SK-N-SH treated with all-trans-retinoic acid at 6 μM for 48 hours (cell line): ENCODE data around the gene ULK4.

Experiments
- ARNTL ChIP-seq: fragments of 450-650 bp; formaldehyde crosslinking; IDR thresholded peaks from 2 replicates; pipeline ENCODE4 v1.5.0; 2020; ENCODE audit warnings: low read depth, mild to moderate bottlenecking, moderate library complexity, borderline replicate concordance
- ESRRG ChIP-seq: fragments of 250-450 bp; sonication (Bioruptor Pico); IDR thresholded peaks from 2 replicates; pipeline ENCODE4 v1.6.1; 2021; ENCODE audit warnings: mild to moderate bottlenecking
- OSR1 ChIP-seq: fragments of 250-450 bp; sonication (Bioruptor Pico); IDR thresholded peaks from 2 replicates; pipeline ENCODE4 v1.8.0; 2022; ENCODE audit warnings: moderate library complexity, mild to moderate bottlenecking, inconsistent platforms
- PPARA ChIP-seq: fragments of 250-450 bp; sonication (Bioruptor Pico); IDR thresholded peaks from 2 replicates; pipeline ENCODE4 v1.5.0; 2020; ENCODE audit warnings: mild to moderate bottlenecking, borderline replicate concordance
- RARB ChIP-seq: fragments of 250-450 bp; sonication (Bioruptor Pico); IDR thresholded peaks from 2 replicates; pipeline ENCODE4 v1.8.0; 2021; ENCODE audit warnings: mild to moderate bottlenecking, moderate library complexity
- ZC3H10 ChIP-seq: fragments of 250-450 bp; sonication (Bioruptor Pico); IDR thresholded peaks from 2 replicates; pipeline ENCODE4 v1.5.1; 2021; ENCODE audit warnings: mild to moderate bottlenecking, moderate library complexity
- ZFP3 ChIP-seq: fragments of 250-450 bp; sonication (Bioruptor Pico); IDR thresholded peaks from 2 replicates; pipeline ENCODE4 v1.5.0; 2020; ENCODE audit warnings: mild to moderate bottlenecking, moderate library complexity
- ZNF565 ChIP-seq: fragments of 450-650 bp; formaldehyde crosslinking; conservative IDR thresholded peaks from 2 replicates; pipeline ENCODE4 v1.5.0; 2020; ENCODE audit warnings: low read depth, mild to moderate bottlenecking, moderate library complexity
- ZNF8 ChIP-seq: fragments of 450-650 bp; formaldehyde crosslinking; IDR thresholded peaks from 2 replicates; pipeline ENCODE4 v1.5.0; 2020; ENCODE audit warnings: mild to moderate bottlenecking, moderate library complexity
- TF ChIP-seq, protein P1 (sequence below): fragments of 250-450 bp; sonication (Bioruptor Pico); IDR thresholded peaks from 2 replicates; pipeline ENCODE4 v1.5.0; 2020; ENCODE audit warnings: mild to moderate bottlenecking, moderate library complexity
- TF ChIP-seq, protein P2 (sequence below): fragments of 250-450 bp; sonication (Bioruptor Pico); IDR thresholded peaks from 2 replicates; pipeline ENCODE4 v1.5.1; 2020; ENCODE audit warnings: low read depth, mild to moderate bottlenecking, moderate library complexity
- TF ChIP-seq, protein P3 (sequence below): fragments of 250-450 bp; sonication (Bioruptor Pico); IDR thresholded peaks from 2 replicates; pipeline ENCODE4 v1.8.0; 2020; ENCODE audit warnings: mild to moderate bottlenecking, moderate library complexity, borderline replicate concordance
- TF ChIP-seq, protein P4 (sequence below): fragments of 250-450 bp; sonication (Bioruptor Pico); IDR thresholded peaks from 2 replicates; pipeline ENCODE4 v1.8.0; 2021; ENCODE audit warnings: low read depth, mild to moderate bottlenecking, moderate library complexity, borderline replicate concordance

DNA sequence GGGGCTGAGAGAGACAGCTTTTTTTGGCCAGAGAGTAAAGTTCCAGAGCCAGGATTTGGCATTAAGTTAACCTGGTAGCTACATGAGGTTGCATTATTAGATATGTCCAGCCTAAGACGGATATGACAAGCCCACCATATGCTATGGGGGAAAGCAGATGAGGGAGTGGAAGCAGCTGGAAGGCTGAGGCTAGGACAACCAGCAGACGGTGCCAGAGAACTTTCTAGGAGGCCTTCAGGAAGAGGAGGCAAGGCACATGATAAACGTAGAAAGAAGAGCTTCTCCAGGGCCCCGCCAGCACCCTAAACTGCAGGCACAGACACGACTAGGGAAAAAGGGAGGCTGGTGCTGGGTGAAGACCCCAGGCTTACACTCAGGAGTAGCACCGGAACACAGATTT is 675.6 kb downstream of the ULK4 start:
- TF ChIP-seq ESRRG (CRISPR knock-in tag) (no peak), PPARA (CRISPR knock-in tag) (no peak), ZC3H10 (CRISPR knock-in tag) (no peak), ARNTL (CRISPR knock-in tag) (no peak), ZNF8 (CRISPR knock-in tag) (no peak), ZNF565 (CRISPR knock-in tag) (no peak), OSR1 (CRISPR knock-in tag) (no peak), ZFP3 (CRISPR knock-in tag) (no peak), RARB (CRISPR knock-in tag) (no peak)
- TF ChIP-seq, protein P1, sequence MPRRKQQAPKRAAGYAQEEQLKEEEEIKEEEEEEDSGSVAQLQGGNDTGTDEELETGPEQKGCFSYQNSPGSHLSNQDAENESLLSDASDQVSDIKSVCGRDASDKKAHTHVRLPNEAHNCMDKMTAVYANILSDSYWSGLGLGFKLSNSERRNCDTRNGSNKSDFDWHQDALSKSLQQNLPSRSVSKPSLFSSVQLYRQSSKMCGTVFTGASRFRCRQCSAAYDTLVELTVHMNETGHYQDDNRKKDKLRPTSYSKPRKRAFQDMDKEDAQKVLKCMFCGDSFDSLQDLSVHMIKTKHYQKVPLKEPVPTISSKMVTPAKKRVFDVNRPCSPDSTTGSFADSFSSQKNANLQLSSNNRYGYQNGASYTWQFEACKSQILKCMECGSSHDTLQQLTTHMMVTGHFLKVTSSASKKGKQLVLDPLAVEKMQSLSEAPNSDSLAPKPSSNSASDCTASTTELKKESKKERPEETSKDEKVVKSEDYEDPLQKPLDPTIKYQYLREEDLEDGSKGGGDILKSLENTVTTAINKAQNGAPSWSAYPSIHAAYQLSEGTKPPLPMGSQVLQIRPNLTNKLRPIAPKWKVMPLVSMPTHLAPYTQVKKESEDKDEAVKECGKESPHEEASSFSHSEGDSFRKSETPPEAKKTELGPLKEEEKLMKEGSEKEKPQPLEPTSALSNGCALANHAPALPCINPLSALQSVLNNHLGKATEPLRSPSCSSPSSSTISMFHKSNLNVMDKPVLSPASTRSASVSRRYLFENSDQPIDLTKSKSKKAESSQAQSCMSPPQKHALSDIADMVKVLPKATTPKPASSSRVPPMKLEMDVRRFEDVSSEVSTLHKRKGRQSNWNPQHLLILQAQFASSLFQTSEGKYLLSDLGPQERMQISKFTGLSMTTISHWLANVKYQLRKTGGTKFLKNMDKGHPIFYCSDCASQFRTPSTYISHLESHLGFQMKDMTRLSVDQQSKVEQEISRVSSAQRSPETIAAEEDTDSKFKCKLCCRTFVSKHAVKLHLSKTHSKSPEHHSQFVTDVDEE: no peak
- TF ChIP-seq, protein P2, sequence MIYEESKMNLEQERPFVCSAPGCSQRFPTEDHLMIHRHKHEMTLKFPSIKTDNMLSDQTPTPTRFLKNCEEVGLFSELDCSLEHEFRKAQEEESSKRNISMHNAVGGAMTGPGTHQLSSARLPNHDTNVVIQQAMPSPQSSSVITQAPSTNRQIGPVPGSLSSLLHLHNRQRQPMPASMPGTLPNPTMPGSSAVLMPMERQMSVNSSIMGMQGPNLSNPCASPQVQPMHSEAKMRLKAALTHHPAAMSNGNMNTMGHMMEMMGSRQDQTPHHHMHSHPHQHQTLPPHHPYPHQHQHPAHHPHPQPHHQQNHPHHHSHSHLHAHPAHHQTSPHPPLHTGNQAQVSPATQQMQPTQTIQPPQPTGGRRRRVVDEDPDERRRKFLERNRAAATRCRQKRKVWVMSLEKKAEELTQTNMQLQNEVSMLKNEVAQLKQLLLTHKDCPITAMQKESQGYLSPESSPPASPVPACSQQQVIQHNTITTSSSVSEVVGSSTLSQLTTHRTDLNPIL (CRISPR knock-in tag): no peak
- TF ChIP-seq, protein P3, sequence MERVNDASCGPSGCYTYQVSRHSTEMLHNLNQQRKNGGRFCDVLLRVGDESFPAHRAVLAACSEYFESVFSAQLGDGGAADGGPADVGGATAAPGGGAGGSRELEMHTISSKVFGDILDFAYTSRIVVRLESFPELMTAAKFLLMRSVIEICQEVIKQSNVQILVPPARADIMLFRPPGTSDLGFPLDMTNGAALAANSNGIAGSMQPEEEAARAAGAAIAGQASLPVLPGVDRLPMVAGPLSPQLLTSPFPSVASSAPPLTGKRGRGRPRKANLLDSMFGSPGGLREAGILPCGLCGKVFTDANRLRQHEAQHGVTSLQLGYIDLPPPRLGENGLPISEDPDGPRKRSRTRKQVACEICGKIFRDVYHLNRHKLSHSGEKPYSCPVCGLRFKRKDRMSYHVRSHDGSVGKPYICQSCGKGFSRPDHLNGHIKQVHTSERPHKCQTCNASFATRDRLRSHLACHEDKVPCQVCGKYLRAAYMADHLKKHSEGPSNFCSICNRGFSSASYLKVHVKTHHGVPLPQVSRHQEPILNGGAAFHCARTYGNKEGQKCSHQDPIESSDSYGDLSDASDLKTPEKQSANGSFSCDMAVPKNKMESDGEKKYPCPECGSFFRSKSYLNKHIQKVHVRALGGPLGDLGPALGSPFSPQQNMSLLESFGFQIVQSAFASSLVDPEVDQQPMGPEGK: no peak
- TF ChIP-seq, protein P4, sequence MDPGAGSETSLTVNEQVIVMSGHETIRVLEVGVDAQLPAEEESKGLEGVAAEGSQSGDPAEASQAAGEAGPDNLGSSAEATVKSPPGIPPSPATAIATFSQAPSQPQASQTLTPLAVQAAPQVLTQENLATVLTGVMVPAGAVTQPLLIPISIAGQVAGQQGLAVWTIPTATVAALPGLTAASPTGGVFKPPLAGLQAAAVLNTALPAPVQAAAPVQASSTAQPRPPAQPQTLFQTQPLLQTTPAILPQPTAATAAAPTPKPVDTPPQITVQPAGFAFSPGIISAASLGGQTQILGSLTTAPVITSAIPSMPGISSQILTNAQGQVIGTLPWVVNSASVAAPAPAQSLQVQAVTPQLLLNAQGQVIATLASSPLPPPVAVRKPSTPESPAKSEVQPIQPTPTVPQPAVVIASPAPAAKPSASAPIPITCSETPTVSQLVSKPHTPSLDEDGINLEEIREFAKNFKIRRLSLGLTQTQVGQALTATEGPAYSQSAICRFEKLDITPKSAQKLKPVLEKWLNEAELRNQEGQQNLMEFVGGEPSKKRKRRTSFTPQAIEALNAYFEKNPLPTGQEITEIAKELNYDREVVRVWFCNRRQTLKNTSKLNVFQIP (CRISPR knock-in tag): no peak
